ENCODE data around the gene DIP2A. TPM values are rescaled to one million over a fixed set of nuclear protein-coding genes. Genes with fewer than 3 reads are reported as not detected.

The DIP2A gene
- total RNA-seq, 1 experiment from 2014 or later: 29.4 TPM

DNA sequence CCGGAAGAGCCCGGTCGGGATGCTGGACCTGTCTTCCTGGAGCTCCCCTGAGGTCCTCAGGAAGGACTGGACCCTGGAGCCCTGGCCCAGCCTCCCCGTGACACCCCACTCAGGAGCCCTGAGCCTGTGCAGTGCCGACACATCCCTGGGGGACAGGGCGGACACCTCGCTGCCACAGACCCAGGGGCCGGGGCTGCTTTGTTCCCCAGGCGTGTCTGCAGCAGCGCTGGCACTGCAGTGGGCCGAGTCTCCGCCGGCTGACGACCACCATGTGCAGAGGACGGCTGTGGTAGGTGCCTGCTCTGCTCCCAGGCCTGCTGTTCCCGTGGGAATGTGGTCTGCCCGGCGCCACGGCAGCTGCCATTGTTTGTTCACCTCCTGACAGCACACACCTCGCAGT, 42.1 kb upstream of the DIP2A start:
- Histone ChIP-seq H3K4me3 (ENCODE audit: low read length) (no peak overlapping the region), H3K9me2 (replicated peaks; ENCODE audit: insufficient read depth, low read length) (no peaks in the 10 kb centered on the region), H3K9me3 (ENCODE audit: low read length) (no peaks in the 10 kb centered on the region), H3K27ac (ENCODE audit: low read length) (no peak overlapping the region), H4K20me1 (ENCODE audit: insufficient read depth, low read depth, low read length) (no peaks in the 10 kb centered on the region), H3K9ac (ENCODE audit: low read length) (no peak overlapping the region), H3K79me2 (ENCODE audit: low read length) (no peaks in the 10 kb centered on the region), H3K27me3 (ENCODE audit: low read length) (no peaks in the 10 kb centered on the region), H3K4me2 (ENCODE audit: low read depth, low read length, poor library complexity, severe bottlenecking) (no peak overlapping the region), H3K36me3 (ENCODE audit: insufficient read depth, low read length) (0 out of 2 replicates have a peak, but pooled peaks cover 3% of the 10 kb centered on the region), H3K4me1 (ENCODE audit: low read length) (no peaks in the 10 kb centered on the region), H2AFZ (ENCODE audit: low read length) (no peak overlapping the region)
- DNase-seq: no peak

DNA sequence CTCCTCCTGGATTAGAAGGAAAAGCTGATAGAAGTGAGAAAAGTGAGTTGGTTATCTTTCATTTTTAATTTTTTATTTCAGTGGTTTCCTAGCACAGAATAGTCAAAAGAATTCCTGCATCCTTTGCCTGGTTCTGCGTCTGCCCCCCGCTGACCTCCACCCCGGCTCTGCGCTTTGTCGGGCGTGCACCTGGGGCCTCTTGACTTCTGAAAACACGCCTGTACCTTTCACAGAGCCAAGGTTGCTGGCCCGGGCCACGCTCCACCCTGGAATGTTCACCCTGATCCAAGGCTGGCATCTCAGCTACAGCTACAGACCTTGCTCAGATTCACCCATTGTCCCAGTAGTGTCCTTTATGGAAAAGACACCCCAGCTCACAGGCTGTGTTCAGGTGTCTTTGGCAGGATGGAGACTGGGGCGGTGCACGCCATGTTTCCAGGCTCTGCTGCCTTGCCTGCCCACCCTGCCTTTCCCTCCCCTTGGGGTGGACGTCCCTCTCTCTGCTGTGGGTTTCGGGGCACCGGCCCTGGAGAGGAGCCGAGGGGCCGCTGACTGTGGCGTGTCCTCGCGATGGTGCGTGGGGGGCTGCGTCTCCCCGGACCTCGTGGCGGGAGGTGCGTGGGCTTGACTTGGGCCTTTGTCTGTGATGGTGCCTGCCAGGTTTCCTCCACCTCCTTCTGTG, 40.3 kb upstream of the DIP2A start:
- DNase-seq: no peak
- no peak overlapping the region for H3K27ac ChIP-seq (ENCODE audit: low read length)
- no peaks in the 10 kb centered on the region for H3K79me2 ChIP-seq (ENCODE audit: low read length)
- H3K4me2 ChIP-seq (ENCODE audit: low read depth, low read length, poor library complexity, severe bottlenecking): no peak overlapping the region
- H3K4me1 ChIP-seq (ENCODE audit: low read length): no peaks in the 10 kb centered on the region
- H3K9ac ChIP-seq (ENCODE audit: low read length): no peak overlapping the region
- H3K9me3 ChIP-seq (ENCODE audit: low read length): no peaks in the 10 kb centered on the region
- H3K9me2 ChIP-seq (replicated peaks; ENCODE audit: insufficient read depth, low read length): no peaks in the 10 kb centered on the region
- H4K20me1 ChIP-seq (ENCODE audit: insufficient read depth, low read depth, low read length): no peaks in the 10 kb centered on the region
- no peaks in the 10 kb centered on the region for H3K36me3 ChIP-seq (ENCODE audit: insufficient read depth, low read length)
- H3K27me3 ChIP-seq (ENCODE audit: low read length): no peaks in the 10 kb centered on the region
- no peak overlapping the region for H2AFZ ChIP-seq (ENCODE audit: low read length)
- no peak overlapping the region for H3K4me3 ChIP-seq (ENCODE audit: low read length)

DNA sequence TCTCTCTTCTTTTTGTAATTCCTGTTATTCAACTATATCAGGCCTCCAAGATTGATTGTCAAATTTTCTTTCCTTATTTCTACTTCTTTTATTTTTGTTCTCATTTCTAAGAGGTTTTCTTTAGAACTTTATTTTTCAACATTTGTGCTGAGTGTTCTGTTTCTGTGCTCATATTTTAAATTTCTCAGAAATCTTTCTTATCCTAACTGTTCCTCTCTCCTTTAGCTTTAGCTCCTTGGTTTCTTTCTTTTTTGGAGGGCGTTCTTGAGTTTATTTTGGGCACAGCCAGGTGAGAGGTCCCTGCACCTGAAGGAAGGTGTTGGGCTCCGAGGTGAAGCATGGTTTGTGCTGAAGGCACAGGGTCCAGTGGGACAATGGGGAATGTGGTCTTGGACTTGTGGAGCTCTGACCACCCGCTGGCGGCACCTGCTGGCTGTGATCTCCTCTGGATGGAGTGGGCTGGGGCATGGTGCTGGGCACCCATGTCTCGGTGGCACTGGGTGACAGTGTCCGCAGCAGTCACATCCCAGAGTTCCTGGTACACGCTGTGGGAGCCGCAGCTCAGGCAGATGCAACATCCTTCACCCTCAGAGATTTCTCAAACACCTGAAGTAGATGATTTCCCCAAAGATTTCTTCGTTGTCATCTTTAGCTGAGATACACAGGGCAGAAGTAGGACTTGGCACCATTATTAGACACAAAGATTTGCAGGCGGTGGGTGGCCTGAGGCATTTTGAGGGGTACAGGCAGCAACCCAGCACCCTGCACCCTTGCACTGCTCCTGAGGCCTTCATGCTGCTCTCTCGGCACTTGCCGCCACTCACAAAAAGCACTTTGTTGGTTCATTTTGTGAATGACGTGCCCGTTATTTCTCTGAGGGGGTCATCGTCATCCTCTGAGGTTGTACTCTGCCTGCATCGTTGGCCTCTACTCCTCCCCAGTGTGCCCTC, 38.2 kb upstream of the DIP2A start:
- H3K27me3 ChIP-seq (ENCODE audit: low read length): no peaks in the 10 kb centered on the region
- no peaks in the 10 kb centered on the region for H4K20me1 ChIP-seq (ENCODE audit: insufficient read depth, low read depth, low read length)
- DNase-seq: no peak
- H3K4me1 ChIP-seq (ENCODE audit: low read length): no peaks in the 10 kb centered on the region
- H3K27ac ChIP-seq (ENCODE audit: low read length): no peak overlapping the region
- H3K36me3 ChIP-seq (ENCODE audit: insufficient read depth, low read length): 0 out of 2 replicates have a peak, but pooled peaks cover 4% of the 10 kb centered on the region
- no peaks in the 10 kb centered on the region for H3K9me3 ChIP-seq (ENCODE audit: low read length)
- H3K4me3 ChIP-seq (ENCODE audit: low read length): no peak overlapping the region
- H3K9ac ChIP-seq (ENCODE audit: low read length): no peak overlapping the region
- no peak overlapping the region for H3K4me2 ChIP-seq (ENCODE audit: low read depth, low read length, poor library complexity, severe bottlenecking)
- no peaks in the 10 kb centered on the region for H3K79me2 ChIP-seq (ENCODE audit: low read length)
- H3K9me2 ChIP-seq (replicated peaks; ENCODE audit: insufficient read depth, low read length): no peaks in the 10 kb centered on the region
- no peak overlapping the region for H2AFZ ChIP-seq (ENCODE audit: low read length)

DNA sequence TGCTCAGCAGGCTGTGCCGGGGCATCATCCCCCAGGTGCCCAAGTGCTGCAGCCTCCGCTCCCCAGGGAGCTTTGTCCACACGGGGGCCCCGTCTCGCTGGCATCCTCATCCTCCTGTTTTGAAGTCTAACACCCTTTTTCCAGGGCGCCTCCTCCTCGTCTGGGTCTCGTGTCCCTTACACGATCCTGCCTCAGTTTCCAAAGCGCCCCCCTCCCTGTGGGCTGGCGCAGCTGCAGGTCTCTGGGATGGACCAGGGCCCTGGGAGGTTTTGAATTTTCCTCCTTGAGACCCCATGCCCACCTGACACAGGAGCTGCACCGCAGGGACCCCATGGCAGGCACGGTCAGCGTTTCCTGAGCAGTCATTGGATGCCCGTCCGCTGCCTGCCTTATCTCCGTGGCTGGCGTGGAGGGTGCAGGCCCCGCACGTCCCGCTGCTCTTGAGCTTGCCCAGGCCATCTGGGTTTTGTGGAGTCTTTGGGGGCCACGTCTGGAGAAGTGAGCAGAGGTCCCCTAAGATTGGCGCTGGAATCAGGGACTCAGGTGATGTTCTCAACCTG, 37.4 kb upstream of the DIP2A start:
- Histone ChIP-seq H4K20me1 (ENCODE audit: insufficient read depth, low read depth, low read length) (no peaks in the 10 kb centered on the region), H3K9me2 (replicated peaks; ENCODE audit: insufficient read depth, low read length) (no peaks in the 10 kb centered on the region), H3K9ac (ENCODE audit: low read length) (no peak overlapping the region)

DNA sequence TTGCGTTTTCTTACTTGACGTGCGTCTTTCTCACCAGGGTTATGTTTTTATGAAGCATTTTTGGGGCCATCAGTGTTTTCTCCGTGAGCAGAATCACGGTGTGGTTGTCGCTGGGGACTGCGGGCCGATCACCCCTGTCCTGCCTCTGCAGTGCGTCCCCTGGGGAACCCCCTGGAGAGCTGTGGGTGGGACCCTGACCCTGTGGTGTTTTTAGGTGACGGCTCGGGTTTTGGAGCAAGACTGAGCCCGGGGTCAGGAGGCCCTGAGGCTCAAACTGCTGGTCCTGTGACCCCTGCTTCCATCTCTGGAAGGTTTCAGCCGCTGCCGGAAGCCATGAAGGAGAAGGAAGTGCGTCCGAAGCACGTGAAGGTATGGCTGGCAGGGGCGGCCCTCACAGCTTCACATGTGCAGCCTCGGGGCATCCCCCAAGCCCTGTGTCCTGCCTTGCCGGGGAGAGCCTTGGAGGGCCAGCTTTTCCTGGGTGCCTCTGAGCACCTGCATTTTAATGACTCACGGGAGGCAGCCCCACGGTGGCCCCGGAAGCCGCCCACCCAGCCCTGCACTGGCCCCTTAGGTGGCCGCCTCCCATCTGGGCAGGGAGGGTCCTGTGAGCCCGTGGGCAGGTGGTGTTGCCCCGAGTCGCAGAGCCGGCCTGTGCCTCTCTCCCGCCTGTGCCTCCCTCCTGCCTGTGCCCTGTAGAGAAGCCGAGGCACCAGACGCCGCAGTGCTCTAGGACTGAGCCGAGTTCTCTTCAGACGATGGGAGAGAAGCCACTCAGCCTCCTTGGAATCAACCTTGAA, 36.7 kb upstream of the DIP2A start:
- H3K27me3 ChIP-seq (ENCODE audit: low read length): no peaks in the 10 kb centered on the region
- no peak overlapping the region for H3K27ac ChIP-seq (ENCODE audit: low read length)
- H3K9me3 ChIP-seq (ENCODE audit: low read length): no peaks in the 10 kb centered on the region
- no peak overlapping the region for H3K9ac ChIP-seq (ENCODE audit: low read length)
- no peaks in the 10 kb centered on the region for H3K79me2 ChIP-seq (ENCODE audit: low read length)
- H3K36me3 ChIP-seq (ENCODE audit: insufficient read depth, low read length): 0 out of 2 replicates have a peak, but pooled peaks cover 4% of the 10 kb centered on the region
- H3K4me2 ChIP-seq (ENCODE audit: low read depth, low read length, poor library complexity, severe bottlenecking): no peak overlapping the region
- H2AFZ ChIP-seq (ENCODE audit: low read length): no peak overlapping the region
- DNase-seq: no peak
- no peaks in the 10 kb centered on the region for H3K9me2 ChIP-seq (replicated peaks; ENCODE audit: insufficient read depth, low read length)
- H3K4me1 ChIP-seq (ENCODE audit: low read length): no peaks in the 10 kb centered on the region
- H3K4me3 ChIP-seq (ENCODE audit: low read length): no peak overlapping the region
- H4K20me1 ChIP-seq (ENCODE audit: insufficient read depth, low read depth, low read length): no peaks in the 10 kb centered on the region

More for the DNA sequence above, 37.4 kb upstream of the DIP2A start:
- Histone ChIP-seq H3K79me2 (ENCODE audit: low read length) (no peaks in the 10 kb centered on the region), H3K27ac (ENCODE audit: low read length) (no peak overlapping the region), H3K27me3 (ENCODE audit: low read length) (no peaks in the 10 kb centered on the region), H3K4me2 (ENCODE audit: low read depth, low read length, poor library complexity, severe bottlenecking) (no peak overlapping the region), H2AFZ (ENCODE audit: low read length) (no peak overlapping the region), H3K4me1 (ENCODE audit: low read length) (no peaks in the 10 kb centered on the region), H3K9me3 (ENCODE audit: low read length) (no peaks in the 10 kb centered on the region), H3K4me3 (ENCODE audit: low read length) (no peak overlapping the region), H3K36me3 (ENCODE audit: insufficient read depth, low read length) (0 out of 2 replicates have a peak, but pooled peaks cover 4% of the 10 kb centered on the region)
- DNase-seq: no peak

DNA sequence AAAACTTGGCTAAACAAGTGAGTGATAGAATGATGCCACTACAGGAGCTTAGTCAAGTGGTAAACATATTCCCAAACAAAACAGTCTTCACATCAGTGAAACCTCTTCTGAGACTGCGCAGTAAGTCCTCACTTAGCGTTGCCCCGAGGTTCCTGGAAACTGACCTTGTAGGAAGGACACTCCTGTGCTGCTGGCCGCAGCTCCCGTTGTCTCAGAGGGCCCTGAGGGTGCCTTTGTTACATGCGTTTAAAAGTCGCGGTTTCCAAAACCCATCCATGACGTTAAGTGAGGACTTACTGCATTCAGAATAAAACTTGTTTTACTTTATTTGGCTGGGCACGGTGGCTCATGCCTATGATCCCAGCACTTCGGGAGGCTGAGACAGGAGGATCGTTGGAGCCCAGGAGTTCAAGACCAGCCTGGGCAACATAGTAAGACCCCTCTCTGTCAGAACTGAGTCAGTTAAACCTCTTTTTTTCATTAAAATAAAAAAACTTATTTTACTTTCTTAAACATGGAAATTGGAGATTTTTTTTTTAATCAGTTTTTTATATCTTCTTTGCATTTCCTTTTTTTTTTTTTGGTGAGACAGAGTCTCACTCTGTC, 36.0 kb upstream of the DIP2A start:
- 0 out of 2 replicates have a peak, but pooled peaks cover 4% of the 10 kb centered on the region for H3K36me3 ChIP-seq (ENCODE audit: insufficient read depth, low read length)
- no peaks in the 10 kb centered on the region for H3K9me3 ChIP-seq (ENCODE audit: low read length)
- no peak overlapping the region for H3K27ac ChIP-seq (ENCODE audit: low read length)
- H2AFZ ChIP-seq (ENCODE audit: low read length): no peak overlapping the region
- H3K4me2 ChIP-seq (ENCODE audit: low read depth, low read length, poor library complexity, severe bottlenecking): no peak overlapping the region
- no peak overlapping the region for H3K9ac ChIP-seq (ENCODE audit: low read length)
- H3K9me2 ChIP-seq (replicated peaks; ENCODE audit: insufficient read depth, low read length): no peaks in the 10 kb centered on the region
- H3K4me3 ChIP-seq (ENCODE audit: low read length): no peak overlapping the region
- no peaks in the 10 kb centered on the region for H3K79me2 ChIP-seq (ENCODE audit: low read length)
- H4K20me1 ChIP-seq (ENCODE audit: insufficient read depth, low read depth, low read length): no peaks in the 10 kb centered on the region
- no peaks in the 10 kb centered on the region for H3K27me3 ChIP-seq (ENCODE audit: low read length)
- no peak for DNase-seq
- no peaks in the 10 kb centered on the region for H3K4me1 ChIP-seq (ENCODE audit: low read length)

DNA sequence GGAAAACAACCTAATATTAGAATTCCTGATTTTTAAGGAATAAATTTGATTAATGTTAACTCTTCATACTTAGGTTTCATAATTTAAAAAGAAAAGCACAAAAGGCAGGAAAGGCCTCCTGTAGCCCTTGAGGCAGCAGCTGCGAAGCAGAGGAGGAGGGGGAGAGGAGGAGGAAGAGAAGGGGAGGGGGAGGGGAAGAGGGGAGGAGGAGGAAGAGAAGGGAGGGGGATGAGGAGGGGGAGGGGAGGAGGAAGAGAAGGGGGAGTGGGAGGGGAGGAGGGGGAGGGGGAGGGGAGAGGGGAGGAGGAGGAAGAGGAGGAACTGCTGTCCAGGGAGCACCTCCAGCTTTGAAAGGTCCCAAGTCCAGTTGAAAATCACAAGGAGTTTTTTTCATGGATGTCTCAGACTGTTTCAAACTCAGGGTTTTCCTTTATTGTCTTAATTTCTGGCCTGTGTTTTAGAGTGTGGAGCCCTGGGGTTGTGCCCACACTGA, 35.1 kb upstream of the DIP2A start:
- DNase-seq: no peak
- Histone ChIP-seq H3K79me2 (ENCODE audit: low read length) (no peaks in the 10 kb centered on the region), H3K9ac (ENCODE audit: low read length) (no peak overlapping the region), H3K36me3 (ENCODE audit: insufficient read depth, low read length) (0 out of 2 replicates have a peak, but pooled peaks cover 4% of the 10 kb centered on the region), H2AFZ (ENCODE audit: low read length) (no peak overlapping the region), H3K4me3 (ENCODE audit: low read length) (no peak overlapping the region), H3K27ac (ENCODE audit: low read length) (no peak overlapping the region), H3K4me2 (ENCODE audit: low read depth, low read length, poor library complexity, severe bottlenecking) (no peak overlapping the region), H3K9me3 (ENCODE audit: low read length) (no peaks in the 10 kb centered on the region), H3K27me3 (ENCODE audit: low read length) (no peaks in the 10 kb centered on the region), H3K9me2 (replicated peaks; ENCODE audit: insufficient read depth, low read length) (no peaks in the 10 kb centered on the region), H3K4me1 (ENCODE audit: low read length) (no peaks in the 10 kb centered on the region), H4K20me1 (ENCODE audit: insufficient read depth, low read depth, low read length) (no peaks in the 10 kb centered on the region)
